ACC112 (cell line): Measurements from ENCODE around the gene GLIS2.

Experiments used
- H2AFZ ChIP-seq: fragments of 200-600 bp; sonication (generic); one replicate; pipeline ENCODE4 v1.6.0; 2017; ENCODE audit warnings: antibody characterized with exemption, low read length; ENCODE audit not compliant: unreplicated experiment
- H3K27ac ChIP-seq: fragments of 200-600 bp; sonication (generic); 2 replicates; pipeline ENCODE4 v1.5.1; 2014; ENCODE audit warnings: low read depth, mild to moderate bottlenecking, antibody characterized with exemption, low read length, moderate library complexity
- H3K27me3 ChIP-seq: fragments of 200-600 bp; sonication (generic); 2 replicates; pipeline ENCODE4 v1.6.1; 2014; ENCODE audit warnings: mild to moderate bottlenecking, antibody characterized with exemption, low read length, moderate library complexity, mixed read lengths; ENCODE audit not compliant: insufficient read depth
- H3K36me3 ChIP-seq: fragments of 200-600 bp; sonication (generic); 2 replicates; pipeline ENCODE4 v1.6.1; 2016; ENCODE audit warnings: mild to moderate bottlenecking, antibody characterized with exemption, low read length, moderate library complexity, mixed read lengths; ENCODE audit not compliant: insufficient read depth
- H3K4me1 ChIP-seq: fragments of 200-600 bp; sonication (generic); one replicate; pipeline ENCODE4 v1.6.1; 2016; ENCODE audit warnings: low read length, mixed read lengths; ENCODE audit not compliant: insufficient read depth, unreplicated experiment, control insufficient read depth
- H3K4me3 ChIP-seq: fragments of 200-600 bp; sonication (generic); 2 replicates; pipeline ENCODE4 v1.5.1; 2014; ENCODE audit warnings: mild to moderate bottlenecking, low read depth, low read length
- H3K79me2 ChIP-seq: fragments of 200-600 bp; sonication (generic); one replicate; pipeline ENCODE4 v1.6.0; 2016; ENCODE audit warnings: low read length; ENCODE audit not compliant: control insufficient read depth, unreplicated experiment, insufficient read depth

GLIS2 gene

GRCh38 chr16:4386451-4386805 lies 70.6 kb downstream of the GLIS2 start:
- no peak overlapping the region for H2AFZ ChIP-seq

GRCh38 chr16:4386951-4387565 lies 71.2 kb downstream of the GLIS2 start:
- H3K4me3 ChIP-seq: no peak overlapping the region
- H3K27ac ChIP-seq: peak overlapping the region; percentile 75
- no peaks in the 10 kb centered on the region for H3K79me2 ChIP-seq
- peaks cover 14% of the 10 kb centered on the region; the same call in 1 of the 2 replicates for H3K36me3 ChIP-seq
- peaks cover 59% of the 10 kb centered on the region for H3K4me1 ChIP-seq
- no peak overlapping the region for H2AFZ ChIP-seq
- no peaks in the 10 kb centered on the region for H3K27me3 ChIP-seq

More at GRCh38 chr16:4386451-4386805, 70.6 kb downstream of the GLIS2 start:
- H3K4me1 ChIP-seq: peaks cover 57% of the 10 kb centered on the region
- H3K79me2 ChIP-seq: no peaks in the 10 kb centered on the region
- H3K36me3 ChIP-seq: peaks cover 16% of the 10 kb centered on the region; the same call in 1 of the 2 replicates
- no peaks in the 10 kb centered on the region for H3K27me3 ChIP-seq
- H3K27ac ChIP-seq: peak overlapping the region; percentile 75
- H3K4me3 ChIP-seq: no peak overlapping the region

- Histone ChIP-seq H3K4me3 (no peak overlapping the region), H3K27ac (peak overlapping the region; percentile 28; the same call in 1 of the 2 replicates), H3K27me3 (no peaks in the 10 kb centered on the region), H3K4me1 (peaks cover 66% of the 10 kb centered on the region), H2AFZ (no peak overlapping the region), H3K36me3 (peaks cover 9% of the 10 kb centered on the region; the same call in 1 of the 2 replicates), H3K79me2 (no peaks in the 10 kb centered on the region)
Observed at GRCh38 chr16:4387781-4388180, 71.9 kb downstream of the GLIS2 start.

GRCh38 chr16:4388271-4389021 lies 72.6 kb downstream of the GLIS2 start:
- no peaks in the 10 kb centered on the region for H3K27me3 ChIP-seq
- H2AFZ ChIP-seq: no peak overlapping the region
- no peak overlapping the region for H3K4me3 ChIP-seq
- H3K36me3 ChIP-seq: peaks cover 6% of the 10 kb centered on the region; the same call in 1 of the 2 replicates
- peak overlapping the region; percentile 19; the same call in 1 of the 2 replicates for H3K27ac ChIP-seq
- peaks cover 72% of the 10 kb centered on the region for H3K4me1 ChIP-seq
- no peaks in the 10 kb centered on the region for H3K79me2 ChIP-seq
